CD4-positive, alpha-beta T cell treated with Interleukin-12 subunit alpha and Interleukin-12 subunit beta, for 1 hour (primary cell): ENCODE data around the gene MOB2.
A peak's percentile ranks its signal among the peaks of the same experiment; 100 is the strongest.
"Not testable (repeated sequence)": the region's sequence is repeated elsewhere in the genome, so short reads cannot be mapped to it uniquely, and the experiment has no call there.

Source experiments
- DNase-seq: peaks from one replicate; pipeline ENCODE4 v3.0.0-alpha.2; 2020

The MOB2 gene

DNA sequence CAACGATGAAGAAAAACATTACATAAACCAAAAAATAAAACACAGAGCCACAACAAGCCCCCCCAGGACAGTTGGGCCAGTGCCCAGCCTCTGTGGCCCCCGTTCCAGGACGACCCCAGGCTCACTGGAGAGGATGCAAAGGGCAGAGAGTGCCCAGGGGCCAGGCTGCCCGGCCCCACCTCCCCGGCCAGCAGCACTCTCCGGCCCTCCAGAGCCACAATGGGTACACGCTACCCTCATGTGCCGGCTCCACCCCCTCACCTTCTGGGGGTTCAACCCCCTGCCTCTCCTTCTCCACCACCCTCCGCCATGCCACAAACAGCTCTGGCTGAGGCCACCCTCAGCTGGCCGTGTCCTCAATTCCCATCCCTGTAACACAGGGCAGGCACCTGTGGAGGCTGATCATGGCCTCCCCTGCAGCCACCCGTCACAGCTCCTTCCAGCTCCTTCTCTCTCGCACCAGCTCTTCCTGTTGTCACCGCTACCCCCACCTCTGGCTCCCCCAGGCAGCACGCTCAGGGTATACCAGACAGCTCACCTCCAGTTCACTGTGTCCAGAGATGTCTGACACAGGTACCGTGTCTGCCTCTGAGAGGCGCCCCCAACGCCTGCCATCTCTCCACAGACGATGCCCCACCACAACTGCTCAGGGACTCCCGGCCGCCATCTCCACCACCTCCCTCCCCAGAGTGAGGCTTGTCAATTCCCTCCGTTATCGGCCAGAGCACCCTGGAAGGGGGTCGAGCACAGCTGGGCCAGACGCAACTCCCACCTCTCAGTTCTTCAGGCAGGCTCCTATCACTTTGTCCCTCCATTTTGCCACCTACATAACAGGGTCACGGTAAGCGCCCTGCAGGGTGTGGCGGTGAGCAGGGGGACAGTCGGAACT, 30.8 kb upstream of the MOB2 start:
- DNase-seq = no peak

DNA sequence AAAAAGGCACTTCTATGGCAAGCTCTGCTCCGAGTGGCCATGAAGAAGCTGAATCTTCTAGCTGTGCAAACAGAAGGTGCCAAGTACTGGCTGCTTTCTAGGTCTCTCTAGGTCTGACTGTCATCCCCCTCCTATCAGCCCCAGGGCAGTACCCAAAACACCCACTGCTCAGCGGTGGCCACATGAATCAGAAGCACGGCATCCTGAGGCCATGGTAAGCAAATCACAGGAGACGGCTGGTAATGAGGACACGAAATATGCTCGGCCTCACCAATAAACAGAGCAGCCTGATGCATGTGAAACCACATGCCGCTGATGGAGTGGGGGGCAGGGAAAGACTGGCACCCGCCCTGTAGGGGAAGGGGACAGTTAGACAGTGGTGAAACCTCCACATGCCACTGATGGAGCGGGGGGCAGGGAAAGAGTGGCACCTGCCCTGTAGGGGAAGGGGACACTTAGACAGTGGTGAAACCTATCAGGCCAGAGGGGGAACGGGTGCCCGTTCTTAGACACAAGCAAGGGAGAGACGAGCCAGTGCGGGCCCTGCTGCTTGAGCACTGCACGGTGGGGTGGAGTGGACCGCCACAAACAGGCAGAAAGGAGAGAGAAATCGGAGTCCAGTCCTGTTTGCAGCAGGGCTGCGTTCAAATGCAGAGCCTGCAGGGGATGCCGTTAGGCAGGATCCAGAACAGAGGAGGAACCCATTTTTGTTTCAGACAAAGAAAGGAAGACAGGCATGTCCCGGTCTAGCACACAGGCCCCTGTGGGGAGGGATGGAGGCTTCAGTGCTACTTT, 29.9 kb upstream of the MOB2 start:
- DNase-seq = no peak

DNA sequence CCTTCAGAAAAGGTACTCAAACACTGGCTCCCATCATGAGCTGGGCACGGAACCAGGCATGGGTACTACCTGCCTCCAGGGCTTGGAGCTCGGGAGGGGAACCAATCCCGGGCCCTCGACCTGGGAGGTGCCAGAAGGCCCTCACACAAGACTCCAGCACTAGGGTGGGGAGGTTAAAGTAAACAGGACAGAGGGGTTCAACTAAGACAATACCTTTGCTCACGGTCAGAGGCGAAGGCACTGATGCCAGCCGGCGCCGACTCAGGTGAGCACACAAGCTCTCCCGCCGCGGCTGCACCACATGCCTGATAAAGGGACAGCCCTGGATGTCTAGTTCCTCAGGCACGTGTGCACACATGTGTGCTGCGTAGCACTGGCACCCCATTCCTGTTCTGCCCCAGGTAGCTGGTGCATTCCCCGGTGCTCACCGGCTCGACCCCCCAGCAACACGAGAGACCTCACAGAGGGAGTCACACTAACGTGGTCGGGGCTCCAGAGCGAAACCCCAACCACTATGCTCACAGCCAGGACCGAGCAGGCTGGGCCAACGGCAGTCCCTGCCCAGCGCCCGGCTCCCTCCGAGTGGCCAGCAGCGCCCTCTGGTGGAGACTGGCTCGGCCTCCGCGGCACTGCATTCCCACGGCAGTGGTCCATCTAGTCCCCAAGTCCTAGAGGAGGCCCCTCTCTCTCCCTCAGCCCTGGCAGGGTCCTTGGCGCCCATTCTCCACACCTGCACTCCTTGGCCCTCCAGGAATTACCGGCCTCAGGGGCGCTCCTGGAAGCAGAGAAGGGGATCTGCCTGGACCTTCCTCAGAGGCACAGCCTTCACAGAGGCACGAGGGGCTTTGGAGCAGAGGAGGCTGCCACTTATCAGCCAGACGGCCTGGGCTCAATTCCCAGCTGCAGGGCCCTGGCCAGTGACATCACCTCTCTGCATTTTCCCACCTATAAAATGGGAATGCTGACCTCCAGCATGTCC, 28.8 kb upstream of the MOB2 start:
- DNase-seq = peak; percentile 69

DNA sequence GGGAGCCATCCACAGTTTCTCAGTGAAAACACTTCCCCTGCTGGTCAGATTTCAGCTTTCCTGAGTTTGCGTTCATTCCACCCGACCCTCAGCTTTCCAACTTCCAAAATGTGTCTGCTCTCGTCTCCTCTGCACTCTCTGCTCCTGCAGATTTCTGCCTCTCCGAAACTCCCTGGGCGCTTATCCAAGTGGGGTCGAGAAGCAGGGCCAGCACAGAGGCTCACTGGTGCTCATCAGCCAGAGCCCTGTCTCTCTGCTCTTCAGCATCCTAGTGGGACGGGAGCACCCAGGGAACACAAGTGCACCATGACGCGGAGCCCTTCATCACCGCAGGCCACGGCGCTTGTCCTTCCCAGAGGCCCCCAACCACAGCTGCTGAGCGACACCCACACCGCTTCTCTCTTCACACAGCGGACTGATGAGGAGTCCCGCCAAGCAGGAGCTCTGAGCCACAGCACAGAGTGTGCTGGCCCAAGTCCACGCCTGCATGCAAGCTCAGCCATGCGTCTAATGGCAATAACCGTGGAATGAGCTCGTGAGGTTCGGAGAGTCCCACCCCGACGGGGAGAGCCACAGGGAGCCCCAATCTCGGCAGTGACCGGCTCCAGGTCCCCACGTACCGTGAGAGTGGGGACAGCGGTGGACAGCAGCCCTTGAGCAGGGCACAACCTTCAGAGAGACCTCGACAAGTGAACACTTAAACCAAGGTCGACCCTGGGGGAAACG, 27.9 kb upstream of the MOB2 start:
- DNase-seq = no peak

DNA sequence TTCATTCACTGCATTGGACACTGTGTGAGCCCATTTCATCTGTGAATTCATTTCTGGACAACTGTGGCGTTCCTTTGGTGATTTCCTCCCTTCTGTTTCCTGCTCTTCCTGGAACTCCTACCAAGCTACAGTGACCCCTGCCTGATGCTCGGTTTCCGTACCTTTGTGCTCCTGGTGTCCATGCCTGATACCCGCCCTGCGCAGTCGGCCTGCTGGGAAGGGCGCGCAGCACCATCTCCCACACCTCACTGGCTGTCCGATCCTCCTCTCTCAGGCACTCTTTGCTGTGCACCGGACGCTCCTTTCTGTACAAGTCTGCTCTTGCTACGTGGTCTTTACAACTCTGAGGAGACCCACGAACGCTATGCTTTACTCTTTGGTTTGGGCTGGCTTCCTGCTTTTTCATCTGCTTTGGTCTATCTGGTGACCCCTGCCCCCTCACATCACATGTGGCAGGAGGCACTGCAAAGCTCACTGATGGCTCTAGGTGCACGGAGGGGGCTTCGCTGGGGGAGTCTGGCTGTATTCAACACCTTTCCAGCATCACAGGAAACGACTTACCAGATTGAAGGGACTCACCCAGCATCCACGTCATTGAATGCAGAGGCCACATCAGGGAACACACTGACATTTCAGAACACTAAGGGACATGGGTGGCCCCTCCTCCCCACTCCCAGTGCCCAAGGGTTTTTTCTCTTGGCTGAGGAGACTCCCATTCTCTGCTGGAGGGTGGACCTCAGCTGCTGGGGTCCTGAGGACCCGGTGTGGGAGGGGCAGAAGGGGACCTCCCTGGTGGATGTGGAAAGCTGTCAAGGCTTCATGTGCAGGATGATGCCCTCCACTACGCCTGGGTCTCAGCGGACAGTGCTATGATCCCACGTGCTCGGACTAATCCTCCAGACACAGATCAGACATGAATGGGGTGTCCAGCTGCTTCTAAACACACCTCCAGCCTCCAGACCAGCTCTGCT, 27.0 kb upstream of the MOB2 start:
- DNase-seq = no peak

DNA sequence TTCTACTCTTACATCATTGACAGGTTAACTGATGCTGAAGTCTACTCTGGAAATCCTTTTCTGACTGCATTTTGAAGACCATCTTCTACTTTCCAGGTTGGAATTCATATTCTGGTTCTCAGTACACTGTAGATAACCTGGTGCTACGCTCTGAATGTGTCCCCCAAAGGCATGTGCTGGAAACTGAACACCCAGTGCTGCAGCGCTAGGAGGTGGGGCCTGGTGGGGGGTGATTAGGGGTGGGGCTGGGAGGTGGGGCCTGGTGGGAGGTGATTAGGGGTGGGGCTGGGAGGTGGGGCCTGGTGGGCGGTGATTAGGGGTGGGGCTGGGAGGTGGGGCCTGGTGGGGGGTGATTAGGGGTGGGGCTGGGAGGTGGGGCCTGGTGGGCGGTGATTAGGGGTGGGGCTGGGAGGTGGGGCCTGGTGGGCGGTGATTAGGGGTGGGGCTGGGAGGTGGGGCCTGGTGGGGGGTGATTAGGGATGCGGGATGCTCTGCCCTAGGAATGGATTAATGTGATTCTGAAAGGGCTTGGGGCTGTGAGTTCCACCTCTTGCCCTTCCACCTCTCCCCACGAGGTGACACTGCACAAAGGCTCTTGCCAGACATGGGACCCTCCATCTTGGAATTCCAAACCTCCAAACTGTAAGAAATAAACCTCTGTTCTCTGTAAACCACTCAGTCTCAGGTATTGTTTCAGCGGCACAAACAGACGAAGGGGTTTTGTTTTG, 26.1 kb upstream of the MOB2 start:
- DNase-seq = not testable (repeated sequence)

DNA sequence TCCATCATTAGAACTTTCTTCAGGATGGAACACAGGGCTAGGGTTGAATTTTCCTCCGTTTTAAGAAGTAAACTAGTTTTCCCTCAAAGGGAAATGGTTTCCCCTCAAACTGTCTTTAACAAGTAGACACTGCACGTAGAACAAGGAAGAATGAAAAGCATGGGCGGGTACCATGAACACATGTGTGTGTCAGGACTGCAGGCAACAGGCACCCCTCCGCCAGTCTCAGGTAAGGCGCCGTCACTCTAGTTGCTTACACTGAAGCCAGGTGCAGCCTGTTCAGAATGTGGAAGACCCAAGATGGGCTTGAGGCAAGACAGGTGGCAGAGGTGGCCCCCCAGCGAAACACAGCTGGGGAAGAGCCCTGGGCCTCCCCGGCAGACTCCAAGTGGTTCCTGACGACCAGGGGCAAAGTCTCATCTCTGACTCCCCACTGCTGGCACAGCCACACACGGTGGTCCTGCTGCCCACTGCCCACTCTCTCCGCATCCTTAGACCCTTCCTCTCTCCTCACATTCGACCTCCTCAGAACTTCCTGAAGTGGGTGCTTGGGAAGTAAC, 25.4 kb upstream of the MOB2 start:
- DNase-seq = no peak

DNA sequence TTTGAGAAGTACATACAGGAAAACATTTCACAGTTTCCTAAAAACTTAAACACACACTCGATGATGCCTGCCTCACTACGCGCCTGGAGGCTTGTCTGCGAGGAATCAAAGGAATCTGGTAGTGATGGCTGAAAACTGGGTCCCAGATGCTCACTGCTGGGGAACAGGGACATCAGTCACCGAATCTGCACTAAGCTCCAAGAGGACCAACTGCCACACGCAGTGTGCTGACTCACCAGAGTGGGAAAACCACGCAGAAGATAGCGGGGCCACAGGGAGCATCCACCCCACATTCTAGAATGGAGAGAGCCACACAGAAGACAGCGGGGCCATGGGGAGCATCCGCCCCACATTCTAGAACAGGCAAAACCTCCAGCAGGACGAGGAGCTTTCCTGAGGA, 24.3 kb upstream of the MOB2 start:
- DNase-seq = no peak

DNA sequence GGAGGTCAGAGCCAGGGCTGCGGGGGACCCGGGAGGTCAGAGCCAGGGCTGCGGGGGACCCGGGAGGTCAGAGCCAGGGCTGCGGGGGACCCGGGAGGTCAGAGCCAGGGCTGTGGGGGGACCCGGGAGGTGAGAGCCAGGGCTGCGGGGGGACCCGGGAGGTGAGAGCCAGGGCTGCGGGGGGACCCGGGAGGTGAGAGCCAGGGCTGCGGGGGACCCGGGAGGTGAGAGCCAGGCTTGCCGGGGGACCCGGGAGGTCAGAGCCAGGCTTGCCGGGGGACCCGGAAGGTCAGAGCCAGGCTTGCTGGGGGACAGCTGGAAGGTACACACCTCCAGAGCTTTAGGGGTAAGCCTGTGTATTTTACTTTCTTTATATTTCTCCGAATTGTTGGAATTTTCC, 23.8 kb upstream of the MOB2 start:
- DNase-seq = not testable (repeated sequence)

DNA sequence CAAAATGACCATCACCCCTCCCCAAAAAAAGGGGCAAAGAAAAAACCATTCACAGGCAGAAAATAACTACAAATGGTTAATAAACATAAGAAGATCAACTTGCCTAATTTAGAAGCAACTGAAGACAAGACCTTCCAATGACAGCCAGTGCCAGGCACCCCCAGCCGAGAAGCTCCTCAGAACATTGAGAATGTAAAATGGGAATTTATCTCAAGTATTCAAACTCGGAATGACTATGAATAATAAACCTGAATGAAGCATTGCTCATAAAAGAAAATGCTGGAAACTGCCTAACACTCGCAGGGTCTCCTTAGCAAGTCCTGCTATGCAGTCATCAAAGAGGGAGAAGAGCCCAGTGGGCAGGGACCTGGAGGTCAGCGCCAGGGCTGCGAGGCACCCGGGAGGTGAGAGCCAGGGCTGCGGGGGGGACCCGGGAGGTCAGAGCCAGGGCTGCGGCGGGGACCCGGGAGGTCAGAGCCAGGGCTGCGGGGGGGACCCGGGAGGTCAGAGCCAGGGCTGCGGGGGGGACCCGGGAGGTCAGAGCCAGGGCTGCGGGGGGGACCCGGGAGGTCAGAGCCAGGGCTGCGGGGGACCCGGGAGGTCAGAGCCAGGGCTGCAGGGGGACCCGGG, 23.2 kb upstream of the MOB2 start:
- DNase-seq = no peak

DNA sequence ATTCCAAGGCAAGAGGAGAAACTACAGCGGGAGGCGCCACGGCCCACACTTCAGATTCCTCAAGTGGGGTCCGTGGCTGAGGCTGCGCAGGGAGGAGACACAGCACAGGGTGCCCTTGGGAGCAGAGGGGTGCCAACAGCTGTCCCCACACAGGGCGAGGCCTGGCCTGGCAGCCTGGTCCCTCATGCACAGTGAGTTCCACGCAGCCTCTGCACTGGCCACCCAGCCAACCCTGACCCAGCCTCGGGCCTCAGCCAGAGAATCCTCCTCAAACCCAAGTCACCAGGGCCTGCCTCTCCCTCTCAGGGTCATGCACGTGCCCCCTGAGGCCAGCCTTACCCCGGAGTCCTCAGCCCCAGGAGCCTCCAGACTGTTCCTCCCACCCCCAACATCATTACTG, 22.4 kb upstream of the MOB2 start:
- no peak for DNase-seq

DNA sequence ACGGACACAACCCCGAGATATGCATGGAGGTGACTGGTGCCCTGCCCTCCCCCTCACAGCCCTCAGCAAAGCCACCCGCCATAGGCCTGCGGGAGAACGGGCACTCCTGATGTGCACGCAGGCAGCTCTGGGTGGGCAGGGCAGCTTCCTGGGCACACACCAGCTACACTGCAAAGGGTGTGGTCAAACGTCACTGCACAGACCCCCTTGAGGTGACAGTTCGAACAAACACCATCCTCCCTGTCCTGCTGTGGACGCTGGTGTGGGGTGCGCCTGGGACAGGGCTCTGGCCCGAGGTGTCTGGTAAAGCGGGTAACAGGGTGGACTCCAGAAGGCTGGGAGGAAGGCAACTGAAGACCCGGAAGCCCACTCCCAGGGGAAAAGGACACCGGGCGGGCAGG, 21.9 kb upstream of the MOB2 start:
- no peak for DNase-seq

DNA sequence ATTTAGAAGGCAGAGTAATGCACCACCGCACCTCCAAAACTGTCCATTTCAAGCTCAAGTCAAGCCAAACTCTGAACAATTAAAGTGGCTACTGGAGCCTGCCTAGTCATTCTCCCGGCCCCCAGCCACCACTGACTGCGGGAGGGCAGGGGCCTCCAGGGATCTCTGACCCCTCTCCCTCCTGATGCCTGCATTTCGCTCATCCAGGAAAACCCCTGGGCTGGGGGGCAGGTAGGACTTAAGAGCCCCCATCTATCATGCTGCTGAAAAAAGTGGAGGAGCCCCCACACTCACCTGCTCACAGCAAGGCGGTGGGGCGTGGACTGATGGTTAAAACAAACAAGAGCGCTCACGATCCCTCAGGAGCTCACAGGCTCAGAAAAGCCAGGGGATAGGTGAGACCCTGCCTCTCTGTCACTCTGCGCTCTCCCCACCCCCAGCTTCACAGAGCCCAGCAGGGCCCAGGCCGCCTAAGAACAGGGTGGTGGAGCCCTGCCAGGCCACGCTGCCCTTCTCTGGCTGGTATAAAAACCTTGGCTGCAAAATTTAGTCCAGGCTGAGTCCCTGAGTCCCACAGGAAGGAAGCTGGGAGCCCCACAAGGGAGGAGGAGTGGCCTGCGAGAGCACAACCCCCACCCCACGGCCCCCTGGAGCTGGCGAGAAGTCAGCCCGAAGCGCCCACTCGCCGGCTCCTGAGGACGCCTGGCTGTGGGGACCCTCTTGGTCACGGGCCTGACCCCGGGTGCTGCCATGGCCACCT, 21.0 kb upstream of the MOB2 start:
- no peak for DNase-seq

DNA sequence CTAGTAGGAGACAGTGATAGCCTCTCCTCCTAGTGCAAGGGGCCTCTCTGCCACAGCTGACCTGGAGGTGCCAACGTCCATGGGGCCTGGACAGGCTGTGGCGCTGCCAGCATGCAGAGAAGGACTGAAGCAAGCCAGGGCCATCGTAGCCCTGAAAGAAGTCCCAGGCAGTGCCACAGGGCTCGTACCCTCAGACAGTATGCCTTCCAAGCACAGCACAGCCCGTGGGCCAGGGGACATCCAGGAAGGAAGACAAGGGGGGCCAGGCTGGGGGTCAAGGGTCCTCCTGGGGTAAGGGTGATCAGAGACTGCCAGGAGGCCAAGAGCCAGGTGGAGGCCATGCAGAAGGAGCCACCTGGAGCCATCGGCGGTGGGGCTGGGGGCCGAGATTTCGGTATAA, 20.4 kb upstream of the MOB2 start:
- no peak for DNase-seq

DNA sequence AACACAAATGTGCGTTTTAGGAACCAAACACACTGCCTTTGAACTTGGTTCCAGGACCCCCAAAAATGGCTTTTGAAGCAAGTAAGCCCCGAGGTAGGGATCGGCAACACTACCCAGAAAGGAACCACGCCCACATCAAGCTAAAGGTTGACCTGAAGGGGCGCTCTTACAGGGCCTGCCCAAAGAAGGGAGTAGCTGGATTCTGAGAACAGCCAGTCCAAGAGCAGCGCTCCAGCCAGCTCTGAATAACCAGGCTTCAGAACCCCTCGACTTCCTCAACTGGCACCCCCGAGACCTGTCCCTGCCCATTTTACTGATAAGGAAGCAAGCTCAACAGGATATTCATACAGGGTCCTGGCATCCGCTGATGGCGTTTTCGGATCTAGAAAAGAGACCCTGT, 18.9 kb upstream of the MOB2 start:
- DNase-seq = no peak

DNA sequence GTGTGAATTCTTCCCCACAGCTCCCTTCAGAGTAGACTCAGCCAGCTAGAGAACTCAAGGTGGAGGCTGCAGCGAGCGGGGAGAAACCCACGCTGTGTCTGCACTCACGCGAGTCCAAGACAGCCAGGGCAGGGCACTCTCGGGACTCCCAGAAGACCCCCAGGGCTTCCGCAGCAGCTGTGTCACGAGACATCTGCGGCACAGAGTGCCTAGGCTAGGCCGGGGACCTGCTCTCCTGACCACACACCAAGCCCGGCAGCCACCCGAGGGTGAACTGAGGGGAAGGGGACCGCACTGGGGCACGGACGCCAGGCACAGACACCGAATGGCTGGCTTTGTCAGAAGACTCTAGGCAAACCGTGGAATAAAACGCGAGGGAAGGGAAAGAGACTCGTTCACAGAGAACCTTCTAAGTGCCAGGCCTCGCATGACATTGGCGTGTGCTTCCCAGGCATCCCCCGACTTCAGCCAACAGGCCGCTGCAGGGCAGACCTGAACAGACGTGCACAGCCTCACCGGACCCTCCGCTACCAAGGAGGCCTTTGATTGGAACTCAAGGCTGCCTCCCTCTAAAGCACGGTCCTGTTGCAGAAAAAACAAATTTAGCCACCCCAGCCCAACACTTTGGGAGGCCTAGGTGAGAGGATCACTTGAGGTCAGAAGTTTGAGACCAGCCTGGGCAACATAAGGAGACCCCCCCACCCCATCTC, 18.2 kb upstream of the MOB2 start:
- DNase-seq = no peak

DNA sequence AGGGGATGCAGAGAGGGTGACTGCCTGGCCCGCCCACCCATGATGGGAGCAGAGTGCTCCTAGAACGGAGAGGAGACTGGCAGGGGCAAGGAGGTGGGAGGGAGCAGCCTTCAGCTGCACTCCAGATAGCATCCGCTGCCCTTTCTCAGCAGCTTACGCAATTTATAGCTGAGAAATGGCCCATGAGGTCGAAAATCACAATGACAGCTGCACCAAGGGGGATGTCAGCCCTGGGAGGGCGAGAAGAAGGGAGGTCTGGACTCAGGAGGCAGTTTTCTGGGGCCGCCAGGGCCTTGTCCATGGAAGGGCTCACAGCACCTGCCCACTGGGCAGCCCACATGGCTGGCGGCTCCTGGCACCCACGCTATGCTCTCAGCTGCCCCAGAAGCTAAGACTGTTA, 17.6 kb upstream of the MOB2 start:
- DNase-seq = no peak

DNA sequence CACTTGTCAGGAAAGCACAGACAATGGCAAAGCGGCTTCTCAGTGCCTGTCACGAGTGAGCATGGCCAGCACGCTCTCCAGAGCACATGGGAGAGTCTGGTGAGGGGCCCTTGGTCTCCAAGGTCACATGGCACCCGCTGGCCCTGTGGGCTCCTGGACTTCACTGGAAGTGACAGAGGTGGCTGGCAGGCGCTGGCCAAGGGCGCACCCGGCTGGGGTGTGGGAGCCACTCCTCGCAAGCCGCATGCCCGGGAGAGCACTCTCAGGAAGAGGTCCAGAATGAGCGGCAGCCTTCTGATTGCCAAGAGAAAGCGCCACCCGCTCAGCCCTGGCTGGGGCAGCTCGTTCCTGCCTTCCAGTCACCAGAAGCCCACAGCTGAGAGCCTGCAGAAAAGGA, 17.1 kb upstream of the MOB2 start:
- no peak for DNase-seq
